Right lobe of liver (tissue), 4 donors: ENCODE data around the gene PRPF31.

ENCODE experiments used
- CTCF ChIP-seq, 4 donors: fragments of 200-600 bp in 3 of 4; fragments of 450-650 bp in 1 of 4; IDR thresholded peaks; one replicate each; pipeline versions ENCODE4 v1.5.1 to v1.8.0; 2016 to 2022; ENCODE audit warnings: antibody characterized with exemption in 4 of 4, mild to moderate bottlenecking in 2 of 4
- POLR2A ChIP-seq: fragments of 450-650 bp; IDR thresholded peaks from one replicate; pipeline ENCODE4 v1.6.1; 2017; ENCODE audit warnings: antibody characterized with exemption, mild to moderate bottlenecking
- donor health status: DM: no; HTN: no; CAD: no.
- donor health status: DM: no; HTN: no; CAD: no.
- donor health status: DM: no; HTN: yes; CAD: no.

- TF ChIP-seq POLR2A: no peak
- no peak for TF ChIP-seq CTCF (IDR thresholded peaks at IDR 0.05)
These were observed 16.2 kb upstream of the PRPF31 start for GRCh38 chr19:54099190-54099902.
